PC-3 (cell line): ENCODE measurements around the gene SPRED3. TPM values are rescaled to one million over a fixed set of nuclear protein-coding genes. Genes with fewer than 3 reads are reported as not detected.

Experiments used
- ATAC-seq: fragments of 200-7000 bp; cut with Tn5 transposase; 2 replicates; pipeline ENCODE4 v1.9.1; 2020; ENCODE audit warnings: mild to moderate bottlenecking, moderate library complexity
- BruUV-seq: library from RNA; stranded (reverse); fragments of 400-500 nt; replicated peaks from 2 replicates; lab custom pipeline; 2021; lab: Mats Ljungman, UMichigan
- CTCF ChIA-PET: fragments of 300-600 bp; sonication (Branson Sonifier 250); formaldehyde crosslinking; loops from one replicate; lab custom pipeline; 2022; ENCODE audit warnings: antibody characterized with exemption; lab: Charles Lee
- POLR2A ChIA-PET: fragments of 300-600 bp; sonication (Branson Sonifier 250); formaldehyde crosslinking; loops from one replicate; lab custom pipeline; 2022; ENCODE audit warnings: antibody characterized with exemption; ENCODE audit not compliant: unreplicated experiment; lab: Charles Lee
- DNase-seq: peaks from one replicate; pipeline ENCODE4 v3.0.0-alpha.2; 2015
- H2AFZ ChIP-seq: fragments of 300-600 bp; sonication (generic); 2 replicates; pipeline ENCODE4 v1.6.0; 2016; ENCODE audit warnings: antibody characterized with exemption, low read length
- H3F3A ChIP-seq: fragments of 300-600 bp; sonication (generic); one replicate; pipeline ENCODE4 v1.6.0; 2017; ENCODE audit warnings: antibody characterized with exemption, low read length, control low read depth, mild to moderate bottlenecking; ENCODE audit not compliant: unreplicated experiment
- H3K27ac ChIP-seq: fragments of 300-600 bp; sonication (generic); 2 replicates; pipeline ENCODE4 v1.5.1; 2016; ENCODE audit warnings: mild to moderate bottlenecking, low read length
- H3K27me3 ChIP-seq: fragments of 300-600 bp; sonication (generic); 2 replicates; pipeline ENCODE4 v1.6.1; 2016; ENCODE audit warnings: low read length, mixed read lengths
- H3K36me3 ChIP-seq: fragments of 300-600 bp; sonication (generic); 2 replicates; pipeline ENCODE4 v1.6.1; 2016; ENCODE audit warnings: low read depth, mixed run types, low read length, mixed read lengths
- H3K4me1 ChIP-seq: fragments of 300-600 bp; sonication (generic); 2 replicates; pipeline ENCODE4 v1.5.1; 2016; ENCODE audit warnings: low read length; ENCODE audit not compliant: insufficient read depth
- H3K4me2 ChIP-seq: fragments of 300-600 bp; sonication (generic); 2 replicates; pipeline ENCODE4 v1.6.0; 2016; ENCODE audit warnings: low read length
- H3K4me3 ChIP-seq: fragments of 300-600 bp; sonication (generic); 2 replicates; pipeline ENCODE4 v1.5.1; 2016; ENCODE audit warnings: mild to moderate bottlenecking, low read length, mixed read lengths
- H3K79me2 ChIP-seq: fragments of 300-600 bp; sonication (generic); 2 replicates; pipeline ENCODE4 v1.6.1; 2017; ENCODE audit warnings: low read length, mixed read lengths
- H3K9ac ChIP-seq: fragments of 300-600 bp; sonication (generic); 2 replicates; pipeline ENCODE4 v1.6.0; 2016; ENCODE audit warnings: mild to moderate bottlenecking, low read length
- H3K9me2 ChIP-seq: fragments of 300-600 bp; sonication (generic); replicated peaks from 2 replicates; pipeline ENCODE4 v1.6.1; 2016; ENCODE audit warnings: mixed run types, low read length, mixed read lengths
- H3K9me3 ChIP-seq: fragments of 300-600 bp; sonication (generic); 2 replicates; pipeline ENCODE4 v1.6.1; 2016; ENCODE audit warnings: low read length, mixed read lengths
- H4K20me1 ChIP-seq: fragments of 300-600 bp; sonication (generic); 2 replicates; pipeline ENCODE4 v1.6.1; 2016; ENCODE audit warnings: low read length, mixed read lengths
- CTCF ChIP-seq: fragments of 300-600 bp; sonication (generic); conservative IDR thresholded peaks from 2 replicates; pipeline ENCODE4 v1.5.1; 2017; ENCODE audit warnings: antibody characterized with exemption, low read depth, mild to moderate bottlenecking, low read length
- EZH2 ChIP-seq: fragments of 300-600 bp; sonication (generic); IDR thresholded peaks from one replicate; pipeline ENCODE4 v1.6.1; 2017; ENCODE audit warnings: antibody characterized with exemption, mild to moderate bottlenecking, low read length; ENCODE audit not compliant: unreplicated experiment
- EZH2phosphoT487 ChIP-seq: fragments of 300-600 bp; sonication (generic); IDR thresholded peaks from 2 replicates; pipeline ENCODE4 v1.6.1; 2018; ENCODE audit warnings: mild to moderate bottlenecking, antibody characterized with exemption, low read length, borderline replicate concordance
- intact Hi-C: fragments of 100-400 bp; cut with micrococcal nuclease; formaldehyde crosslinking; loops from 2 replicates; pipeline ENCODE4 v1.9.0; 2023
- total RNA-seq: library from RNA; depleted of rRNA; stranded (reverse); fragments of >200 nt; gene quantifications from 2 replicates; pipeline ENCODE4 v1.2.3, GENCODE V29; 2014

SPRED3 gene
- total RNA-seq, 1 experiment from 2014 or later, result 4.1 TPM

DNA sequence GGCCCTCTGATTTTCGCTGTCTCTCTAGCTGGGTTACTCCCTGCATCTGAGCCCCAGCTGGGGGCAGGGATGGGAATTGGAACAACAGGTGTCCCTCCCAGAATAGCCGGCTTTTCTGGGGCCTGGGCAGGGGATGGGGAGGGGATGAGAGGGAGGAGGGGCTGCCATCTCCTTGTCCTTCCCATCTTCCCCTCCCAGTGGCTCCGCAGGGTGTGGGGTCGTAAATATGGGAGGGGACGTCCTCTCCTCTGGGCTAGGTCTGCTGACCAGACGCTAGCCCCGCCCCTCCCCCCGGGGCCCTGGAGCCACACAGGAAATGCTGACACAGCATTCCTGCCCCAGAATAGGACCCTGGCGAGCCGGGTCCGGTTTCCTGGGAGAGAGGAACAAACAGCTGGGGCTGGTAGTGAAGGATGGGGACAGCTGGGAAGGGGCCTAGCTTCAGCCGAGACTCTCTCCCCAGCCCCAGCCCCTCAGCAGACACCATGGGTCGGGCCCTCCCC lies 46.1 kb downstream of the SPRED3 start:
- Histone ChIP-seq H3K4me1 (no peaks in the 10 kb centered on the region), H3K9me3 (no peaks in the 10 kb centered on the region), H4K20me1 (no peaks in the 10 kb centered on the region), H3K36me3 (no peaks in the 10 kb centered on the region), H3K79me2 (no peaks in the 10 kb centered on the region), H2AFZ (no peak overlapping the region), H3F3A (no peaks in the 10 kb centered on the region), H3K27me3 (no peaks in the 10 kb centered on the region), H3K9me2 (no peaks in the 10 kb centered on the region), H3K9ac (no peak overlapping the region), H3K4me2 (no peak overlapping the region), H3K4me3 (no peak overlapping the region), H3K27ac (no peak overlapping the region)
- CTCF ChIA-PET, result no interaction called here
- no peak for DNase-seq
- TF ChIP-seq EZH2 (no peak), CTCF (no peak), EZH2phosphoT487 (no peak)
- intact Hi-C loops, result no loop called here
- POLR2A ChIA-PET, result no interaction called here
- no peak for ATAC-seq
- no TSS peak for BruUV-seq

DNA sequence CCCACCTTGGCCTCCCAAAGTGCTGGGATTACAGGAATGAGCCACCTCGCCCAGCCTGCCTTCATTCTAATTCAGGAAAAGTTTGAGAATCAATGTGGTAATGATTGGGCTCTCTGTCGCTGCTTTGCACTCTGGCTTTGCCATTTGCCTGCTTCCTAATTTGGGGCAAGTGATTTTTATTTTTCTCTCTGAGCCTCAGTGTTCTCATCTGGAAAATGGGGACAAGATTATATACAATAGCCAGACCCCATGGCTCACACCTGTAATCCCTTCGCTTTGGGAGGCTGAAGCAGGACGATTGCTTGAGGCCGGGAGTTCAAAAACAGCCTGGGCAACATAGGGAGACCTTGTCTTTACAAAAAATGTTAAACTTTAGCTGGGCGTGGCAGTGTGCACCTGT lies 48.8 kb downstream of the SPRED3 start:
- H3K9ac ChIP-seq, result no peak overlapping the region
- no peaks in the 10 kb centered on the region for H3K36me3 ChIP-seq
- ATAC-seq (no peak), DNase-seq (no peak)
- TF ChIP-seq EZH2 (no peak), CTCF (no peak), EZH2phosphoT487 (no peak)
- H4K20me1 ChIP-seq, result no peaks in the 10 kb centered on the region
- CTCF ChIA-PET, result no interaction called here
- H3K27ac ChIP-seq, result no peak overlapping the region
- H3K79me2 ChIP-seq, result no peaks in the 10 kb centered on the region
- H3K9me2 ChIP-seq, result no peaks in the 10 kb centered on the region
- H3K4me1 ChIP-seq, result no peaks in the 10 kb centered on the region
- H3K4me2 ChIP-seq, result no peak overlapping the region
- no peaks in the 10 kb centered on the region for H3K27me3 ChIP-seq
- POLR2A ChIA-PET, result no interaction called here
- H2AFZ ChIP-seq, result no peak overlapping the region
- H3F3A ChIP-seq, result no peaks in the 10 kb centered on the region
- no TSS peak for BruUV-seq
- H3K4me3 ChIP-seq, result no peak overlapping the region
- intact Hi-C loops, result no loop called here
- H3K9me3 ChIP-seq, result no peaks in the 10 kb centered on the region

DNA sequence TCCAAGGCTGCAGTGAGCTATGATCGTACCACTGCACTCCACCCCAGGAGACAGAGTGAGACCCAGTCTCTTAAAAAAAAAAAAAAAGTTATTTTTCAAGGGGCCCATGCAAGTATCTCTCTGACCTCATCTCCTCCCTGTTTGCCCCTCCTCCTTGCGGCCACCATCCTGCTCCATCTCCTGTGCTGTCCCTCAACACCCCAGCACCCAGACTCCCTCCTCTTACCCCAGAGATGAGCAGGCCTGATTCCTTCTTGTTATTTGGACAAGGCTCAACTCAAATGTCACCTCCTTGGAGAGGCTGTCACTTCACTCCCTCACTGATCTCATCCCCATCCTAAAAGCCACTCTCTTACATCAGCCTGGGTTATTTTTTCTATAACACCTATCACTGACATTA lies 49.4 kb downstream of the SPRED3 start:
- Histone ChIP-seq H3K4me3 (no peak overlapping the region), H3K9me2 (no peaks in the 10 kb centered on the region), H4K20me1 (no peaks in the 10 kb centered on the region), H2AFZ (no peak overlapping the region), H3K27me3 (no peaks in the 10 kb centered on the region), H3K4me1 (no peaks in the 10 kb centered on the region), H3K27ac (no peak overlapping the region), H3K4me2 (no peak overlapping the region), H3K79me2 (no peaks in the 10 kb centered on the region), H3K9ac (no peak overlapping the region), H3F3A (no peaks in the 10 kb centered on the region), H3K36me3 (no peaks in the 10 kb centered on the region), H3K9me3 (no peaks in the 10 kb centered on the region)
- intact Hi-C loops, result no loop called here
- DNase-seq (no peak), ATAC-seq (no peak)
- TF ChIP-seq EZH2phosphoT487 (no peak), EZH2 (no peak), CTCF (no peak)
- ChIA-PET POLR2A (no interaction called here), CTCF (no interaction called here)
- BruUV-seq, result no TSS peak
